WTC11 (cell line): ENCODE data around the gene CEACAM19. TPM values are rescaled to one million over a fixed set of nuclear protein-coding genes. Genes with fewer than 3 reads are reported as not detected.

Source experiments
- ATAC-seq: fragments of 200-7000 bp; cut with Tn5 transposase; 2 replicates; pipeline ENCODE4 v1.10.0; 2021; ENCODE audit warnings: mild to moderate bottlenecking, moderate library complexity
- Bru-seq: library from RNA; stranded (reverse); fragments of 400-500 nt; gene quantifications from one replicate; lab custom pipeline; 2021; lab: Mats Ljungman, UMichigan
- CTCF ChIA-PET: fragments of 300-600 bp; sonication (Branson Sonifier 250); formaldehyde crosslinking; loops from one replicate; lab custom pipeline; 2021; ENCODE audit warnings: antibody characterized with exemption; lab: Charles Lee
- POLR2A ChIA-PET: fragments of 350-600 bp; sonication (Branson Sonifier 250); formaldehyde crosslinking; loops from one replicate; lab custom pipeline; 2021; ENCODE audit warnings: antibody characterized with exemption; lab: Charles Lee
- DNase-seq: peaks from one replicate; pipeline ENCODE4 v3.0.0; 2021; ENCODE audit warnings: low spot score
- H3K27ac Mint-ChIP-seq: 2 replicates; pipeline ENCODE4 v1.8.0; 2021; ENCODE audit warnings: mixed read lengths
- H3K27me3 Mint-ChIP-seq: 2 replicates; pipeline ENCODE4 v1.8.0; 2021; ENCODE audit warnings: low read depth, mild to moderate bottlenecking, moderate library complexity, mixed read lengths
- H3K36me3 Mint-ChIP-seq: 2 replicates; pipeline ENCODE4 v1.8.0; 2021; ENCODE audit warnings: mixed read lengths
- H3K4me1 Mint-ChIP-seq: 2 replicates; pipeline ENCODE4 v1.8.0; 2022; ENCODE audit warnings: mixed read lengths
- H3K4me3 Mint-ChIP-seq: 2 replicates; pipeline ENCODE4 v1.8.0; 2021; ENCODE audit warnings: mild to moderate bottlenecking, moderate library complexity, mixed read lengths
- H3K9me3 Mint-ChIP-seq: 2 replicates; pipeline ENCODE4 v1.8.0; 2021; ENCODE audit warnings: mixed read lengths
- ARID4B ChIP-seq: sonication (generic); formaldehyde crosslinking; IDR thresholded peaks from 2 replicates; pipeline ENCODE4 v1.8.0; 2023; ENCODE audit warnings: missing genetic modification reagents, mild to moderate bottlenecking, borderline replicate concordance
- ATF2 ChIP-seq: sonication (generic); formaldehyde crosslinking; IDR thresholded peaks from 2 replicates; pipeline ENCODE4 v1.8.1; 2022; ENCODE audit warnings: low read depth, missing genetic modification reagents, borderline replicate concordance
- CBFB ChIP-seq: sonication (generic); formaldehyde crosslinking; IDR thresholded peaks from 2 replicates; pipeline ENCODE4 v1.8.1; 2022; ENCODE audit warnings: mild to moderate bottlenecking, low read depth, missing genetic modification reagents
- E2F1 ChIP-seq: sonication (generic); formaldehyde crosslinking; IDR thresholded peaks from 2 replicates; pipeline ENCODE4 v1.8.0; 2022; ENCODE audit warnings: mild to moderate bottlenecking, missing genetic modification reagents
- FOXP4 ChIP-seq: sonication (generic); formaldehyde crosslinking; IDR thresholded peaks from 2 replicates; pipeline ENCODE4 v1.8.0; 2022; ENCODE audit warnings: mild to moderate bottlenecking, missing genetic modification reagents
- GTF2I ChIP-seq: fragments of 250-450 bp; sonication (Bioruptor Pico); conservative IDR thresholded peaks from 2 replicates; pipeline ENCODE4 v1.4.0; 2021; ENCODE audit warnings: mild to moderate bottlenecking
- MYBL2 ChIP-seq: sonication (generic); formaldehyde crosslinking; IDR thresholded peaks from 2 replicates; pipeline ENCODE4 v1.8.1; 2023; ENCODE audit warnings: mild to moderate bottlenecking, moderate library complexity, missing genetic modification reagents
- NFE2L1 ChIP-seq: sonication (generic); formaldehyde crosslinking; IDR thresholded peaks from 2 replicates; pipeline ENCODE4 v1.8.1; 2023; ENCODE audit warnings: missing genetic modification reagents
- PRRX2 ChIP-seq: fragments of 250-450 bp; sonication (Bioruptor Pico); IDR thresholded peaks from 2 replicates; pipeline ENCODE4 v1.8.0; 2021; ENCODE audit warnings: mild to moderate bottlenecking
- TEAD4 ChIP-seq: sonication (generic); formaldehyde crosslinking; IDR thresholded peaks from 2 replicates; pipeline ENCODE4 v1.8.0; 2022; ENCODE audit warnings: mild to moderate bottlenecking, missing genetic modification reagents
- ZNF219 ChIP-seq: sonication (generic); formaldehyde crosslinking; IDR thresholded peaks from 2 replicates; pipeline ENCODE4 v1.8.0; 2023; ENCODE audit warnings: missing genetic modification reagents, mild to moderate bottlenecking, borderline replicate concordance
- ZNF396 ChIP-seq: fragments of 250-450 bp; sonication (Bioruptor Pico); IDR thresholded peaks from 2 replicates; pipeline ENCODE4 v1.8.0; 2021; ENCODE audit warnings: mild to moderate bottlenecking, moderate library complexity, borderline replicate concordance
- long read RNA-seq, 3 experiments: library from RNA in 1 of 3; library from capped mRNA in 1 of 3; library from polyadenylated mRNA in 1 of 3; unstranded in 2 of 3; stranded (forward) in 1 of 3; transcript quantifications; one replicate each; pipeline ENCODE4 v2.0.0, GENCODE V29; 2021
- total RNA-seq: library from RNA; stranded (reverse); gene quantifications from 3 replicates; pipeline ENCODE4 v1.2.3, GENCODE V29; 2021

The CEACAM19 gene
- total RNA-seq (1.9 to 2.9 TPM (median 2.3 TPM) in 3 replicates), Bru-seq, nascent RNA (percentile 24 among the genes with signal in this experiment)
- long read RNA-seq, experiment 1, partial matches to known transcripts: 0 of 3 reads
- long read RNA-seq, experiment 1, other reads (novel, unspliced or antisense): 3 of 3 reads
- long read RNA-seq, experiment 2, partial matches to known transcripts: 1 of 1 reads
- long read RNA-seq, experiment 2, other reads (novel, unspliced or antisense): 0 of 1 reads
- long read RNA-seq, experiment 3: 0 reads

- ATAC-seq: no peak
- POLR2A ChIA-PET: interaction anchor here (0.7 kb wide), 1 partner anchor 516 kb away, joined by 6 read pairs; no protein-coding TSS in a partner anchor
- no peak for DNase-seq
- TF ChIP-seq GTF2I (CRISPR knock-in tag) (no peak), E2F1 (CRISPR knock-in tag) (no peak), CBFB (CRISPR knock-in tag) (no peak), NFE2L1 (CRISPR knock-in tag) (no peak)
- H3K36me3 Mint-ChIP-seq: no peaks in the 10 kb centered on the region
- no peak within 1 kb of the TSS for H3K27ac Mint-ChIP-seq
- H3K4me3 Mint-ChIP-seq: no peak within 1 kb of the TSS
- peaks cover 21% of the 10 kb centered on the region for H3K27me3 Mint-ChIP-seq
- CTCF ChIA-PET: interaction anchor here (1.3 kb wide), 1 partner anchor 15 kb away, joined by 3 read pairs; no protein-coding TSS in a partner anchor
- H3K4me1 Mint-ChIP-seq: peaks cover 8% of the 10 kb centered on the region
- H3K9me3 Mint-ChIP-seq: peaks cover 7% of the 10 kb centered on the region
Observed at GRCh38 chr19:44671400-44671799, at the start of gene CEACAM19. CEACAM19 (plus strand) TSS chr19:44671482; CDS start chr19:44671932, 450 bp downstream.

- Mint-ChIP-seq H3K4me1 (no peaks in the 10 kb centered on the region), H3K27me3 (peaks cover 3% of the 10 kb centered on the region), H3K27ac (no peak overlapping the region), H3K4me3 (no peak overlapping the region), H3K36me3 (no peaks in the 10 kb centered on the region), H3K9me3 (0 out of 2 replicates have a peak, but pooled peaks cover 5% of the 10 kb centered on the region)
- CTCF ChIA-PET: interaction anchor here (1.1 to 3.6 kb wide), 3 partner anchors 40 to 52 kb away, joined by 3 to 17 read pairs (median 4); no protein-coding TSS in a partner anchor
- POLR2A ChIA-PET: no interaction called here
- ATAC-seq (no peak), DNase-seq (no peak)
- no peak for TF ChIP-seq ARID4B (CRISPR knock-in tag)
- no peak for TF ChIP-seq ZNF396 (CRISPR knock-in tag)
- TF ChIP-seq CBFB (CRISPR knock-in tag): no peak
- no peak for TF ChIP-seq PRRX2
- TF ChIP-seq ZNF219 (CRISPR knock-in tag): no peak
- no peak for TF ChIP-seq ATF2
- TF ChIP-seq TEAD4 (CRISPR knock-in tag): no peak
- no peak for TF ChIP-seq FOXP4
- TF ChIP-seq MYBL2: no peak
- no peak for TF ChIP-seq E2F1 (CRISPR knock-in tag)
Observed at GRCh38 chr19:44623080-44623479, 48.2 kb upstream of the CEACAM19 start.
